Neural cell (in vitro differentiated cells): ENCODE results near the gene GAA. TPM values are rescaled to one million over a fixed set of nuclear protein-coding genes. Genes with fewer than 3 reads are reported as not detected.
A peak's percentile ranks its signal among the peaks of the same experiment; 100 is the strongest.

Experiments used
- H2AFZ ChIP-seq: fragments of 200-600, 300-800 bp; sonication (generic), shearing (Covaris generic); 2 replicates; pipeline ENCODE4 v1.6.0; 2014; ENCODE audit warnings: low read depth, mild to moderate bottlenecking, antibody characterized with exemption, low read length, moderate library complexity
- H3F3A ChIP-seq: fragments of 200-600 bp; shearing (Covaris generic); 2 replicates; pipeline ENCODE4 v1.6.1; 2016; ENCODE audit warnings: mild to moderate bottlenecking, moderate library complexity, mixed read lengths, antibody characterized with exemption, low read length; ENCODE audit not compliant: insufficient read depth, poor library complexity, severe bottlenecking
- H3K27ac ChIP-seq: fragments of 200-600, 300-800 bp; sonication (generic), shearing (Covaris generic); 2 replicates; pipeline ENCODE4 v1.5.1; 2014; ENCODE audit warnings: mild to moderate bottlenecking, low read length, moderate library complexity
- H3K27me3 ChIP-seq: fragments of 300-800, 200-600 bp; sonication (generic), shearing (Covaris generic); 2 replicates; pipeline ENCODE4 v1.6.0; 2014; ENCODE audit warnings: mild to moderate bottlenecking, low read depth, low read length, moderate library complexity; ENCODE audit not compliant: insufficient read depth
- H3K36me3 ChIP-seq: fragments of 300-800, 200-600 bp; sonication (generic), shearing (Covaris generic); 2 replicates; pipeline ENCODE4 v1.5.1; 2014; ENCODE audit warnings: mild to moderate bottlenecking, antibody characterized with exemption, low read length, moderate library complexity; ENCODE audit not compliant: insufficient read depth
- H3K4me2 ChIP-seq: fragments of 300-800, 200-600 bp; sonication (generic), shearing (Covaris generic); 2 replicates; pipeline ENCODE4 v1.6.0; 2014; ENCODE audit warnings: mild to moderate bottlenecking, low read length
- H3K4me3 ChIP-seq: fragments of 300-800, 200-600 bp; sonication (generic), shearing (Covaris generic); 2 replicates; pipeline ENCODE4 v1.5.1; 2014; ENCODE audit warnings: mild to moderate bottlenecking, low read length, moderate library complexity
- H3K79me2 ChIP-seq: fragments of 200-600 bp; shearing (Covaris generic); replicated peaks from 2 replicates; pipeline ENCODE4 v1.6.0; 2014; ENCODE audit warnings: mild to moderate bottlenecking, low read length, moderate library complexity; ENCODE audit not compliant: insufficient read depth
- H3K9ac ChIP-seq: fragments of 300-800, 200-600 bp; sonication (generic), shearing (Covaris generic); 2 replicates; pipeline ENCODE4 v1.6.1; 2016; ENCODE audit warnings: mild to moderate bottlenecking, low read length, mixed read lengths
- H3K9me2 ChIP-seq: fragments of 200-600 bp; shearing (Covaris generic); 2 replicates; pipeline ENCODE4 v1.6.1; 2016; ENCODE audit warnings: mild to moderate bottlenecking, low read length, mixed read lengths; ENCODE audit not compliant: insufficient read depth
- H3K9me3 ChIP-seq: fragments of 200-600, 300-800 bp; sonication (generic), shearing (Covaris generic); 2 replicates; pipeline ENCODE4 v1.6.1; 2016; ENCODE audit warnings: mild to moderate bottlenecking, mixed run types, low read length, moderate library complexity, mixed read lengths
- H4K20me1 ChIP-seq: fragments of 200-600 bp; shearing (Covaris generic); 2 replicates; pipeline ENCODE4 v1.6.1; 2016; ENCODE audit warnings: mild to moderate bottlenecking, mixed run types; ENCODE audit not compliant: insufficient read depth
- EP300 ChIP-seq: fragments of 450-650 bp; conservative IDR thresholded peaks from 2 replicates; pipeline ENCODE4 v1.6.1; 2014; ENCODE audit warnings: antibody characterized with exemption, mild to moderate bottlenecking, moderate library complexity; ENCODE audit not compliant: poor library complexity, severe bottlenecking
- MXI1 ChIP-seq: fragments of 450-650 bp; conservative IDR thresholded peaks from 2 replicates; pipeline ENCODE4 v1.6.1; 2014; ENCODE audit warnings: antibody characterized with exemption, mild to moderate bottlenecking; ENCODE audit not compliant: poor library complexity, severe bottlenecking
- POLR2AphosphoS5 ChIP-seq: IDR thresholded peaks from 2 replicates; pipeline ENCODE4 v1.6.1; 2012
- RAD21 ChIP-seq: fragments of 450-650 bp; conservative IDR thresholded peaks from 2 replicates; pipeline ENCODE4 v1.6.1; 2014; ENCODE audit warnings: antibody characterized with exemption, mild to moderate bottlenecking, moderate library complexity
- REST ChIP-seq: IDR thresholded peaks from 2 replicates; pipeline ENCODE4 v1.6.1; 2012; ENCODE audit warnings: borderline replicate concordance
- SMC3 ChIP-seq: fragments of 450-650 bp; conservative IDR thresholded peaks from 2 replicates; pipeline ENCODE4 v1.6.1; 2014; ENCODE audit warnings: antibody characterized with exemption, mild to moderate bottlenecking, moderate library complexity; ENCODE audit not compliant: poor library complexity
- TAF1 ChIP-seq: IDR thresholded peaks from 2 replicates; pipeline ENCODE4 v1.6.1; 2012; ENCODE audit warnings: low read depth
- polyA plus RNA-seq: library from polyadenylated mRNA; depleted of rRNA; stranded (reverse); fragments of >200 nt; gene quantifications from 2 replicates; pipeline ENCODE4 v1.2.3, GENCODE V29; 2014
- TF ChIP-seq, protein P1 (sequence below): fragments of 450-650 bp; IDR thresholded peaks from 2 replicates; pipeline ENCODE4 v1.5.1; 2014; ENCODE audit warnings: antibody characterized with exemption, mild to moderate bottlenecking, moderate library complexity; ENCODE audit not compliant: poor library complexity, severe bottlenecking

GAA gene
- polyA plus RNA-seq, 1 donor from 2014 or later: 58.9 TPM

GRCh38 chr17:80147035-80147822 is 45.8 kb downstream of the GAA start, which contains the start of gene EIF4A3:
Gene EIF4A3, minus strand, starts transcription at chr17:80147128. Its CDS starts 167 bp downstream, at chr17:80146961.
- H3K4me2 ChIP-seq: peak within 1 kb of the TSS; percentile 90
- H3K27ac ChIP-seq: peak within 1 kb of the TSS; percentile 72
- no peaks in the 10 kb centered on the region for H3K9me2 ChIP-seq
- H3K27me3 ChIP-seq: no peaks in the 10 kb centered on the region
- H3K36me3 ChIP-seq: no peaks in the 10 kb centered on the region
- H3K79me2 ChIP-seq: peaks cover 40% of the 10 kb centered on the region
- peak within 1 kb of the TSS; percentile 85 for H3K9ac ChIP-seq
- H3F3A ChIP-seq: no peaks in the 10 kb centered on the region
- TF ChIP-seq RAD21: no peak
- TF ChIP-seq, protein P1, sequence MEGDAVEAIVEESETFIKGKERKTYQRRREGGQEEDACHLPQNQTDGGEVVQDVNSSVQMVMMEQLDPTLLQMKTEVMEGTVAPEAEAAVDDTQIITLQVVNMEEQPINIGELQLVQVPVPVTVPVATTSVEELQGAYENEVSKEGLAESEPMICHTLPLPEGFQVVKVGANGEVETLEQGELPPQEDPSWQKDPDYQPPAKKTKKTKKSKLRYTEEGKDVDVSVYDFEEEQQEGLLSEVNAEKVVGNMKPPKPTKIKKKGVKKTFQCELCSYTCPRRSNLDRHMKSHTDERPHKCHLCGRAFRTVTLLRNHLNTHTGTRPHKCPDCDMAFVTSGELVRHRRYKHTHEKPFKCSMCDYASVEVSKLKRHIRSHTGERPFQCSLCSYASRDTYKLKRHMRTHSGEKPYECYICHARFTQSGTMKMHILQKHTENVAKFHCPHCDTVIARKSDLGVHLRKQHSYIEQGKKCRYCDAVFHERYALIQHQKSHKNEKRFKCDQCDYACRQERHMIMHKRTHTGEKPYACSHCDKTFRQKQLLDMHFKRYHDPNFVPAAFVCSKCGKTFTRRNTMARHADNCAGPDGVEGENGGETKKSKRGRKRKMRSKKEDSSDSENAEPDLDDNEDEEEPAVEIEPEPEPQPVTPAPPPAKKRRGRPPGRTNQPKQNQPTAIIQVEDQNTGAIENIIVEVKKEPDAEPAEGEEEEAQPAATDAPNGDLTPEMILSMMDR: peak; percentile 45
- TF ChIP-seq SMC3: peak; percentile 26
- peak; percentile 11 for TF ChIP-seq TAF1
- peak; percentile 88 for TF ChIP-seq POLR2AphosphoS5
- TF ChIP-seq MXI1: peak; percentile 69
- H3K4me3 ChIP-seq: peak within 1 kb of the TSS; percentile 95
- no peaks in the 10 kb centered on the region for H3K9me3 ChIP-seq
- H4K20me1 ChIP-seq: peaks cover 3% of the 10 kb centered on the region
- peak within 1 kb of the TSS; percentile 34 for H2AFZ ChIP-seq

DNA sequence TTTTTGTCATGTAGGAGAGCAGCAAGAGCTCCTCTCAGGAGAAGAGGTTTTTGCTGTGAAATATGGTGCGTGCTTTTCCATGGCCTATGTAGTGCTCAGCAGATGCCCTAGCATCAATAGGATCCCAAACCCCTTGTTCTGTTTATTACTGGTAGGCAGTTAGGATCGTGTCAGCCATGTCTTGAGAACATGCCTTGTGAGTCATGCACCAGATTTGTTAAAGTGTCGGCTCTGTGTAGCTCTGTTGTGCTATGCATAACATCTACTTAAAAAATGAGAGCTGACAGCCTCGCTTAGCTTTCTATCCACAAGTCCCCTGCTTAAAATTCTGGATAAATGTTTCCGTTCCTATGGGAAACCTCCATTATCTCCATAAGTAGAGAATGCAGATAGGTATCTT is 50.0 kb downstream of the GAA start:
- no peak overlapping the region for H3K9ac ChIP-seq
- no peaks in the 10 kb centered on the region for H3K36me3 ChIP-seq
- H3F3A ChIP-seq: no peaks in the 10 kb centered on the region
- H3K9me2 ChIP-seq: no peaks in the 10 kb centered on the region
- H3K27ac ChIP-seq: no peak overlapping the region
- no peaks in the 10 kb centered on the region for H4K20me1 ChIP-seq
- no peak overlapping the region for H3K4me2 ChIP-seq
- no peak overlapping the region for H2AFZ ChIP-seq
- TF ChIP-seq MXI1 (no peak), POLR2AphosphoS5 (no peak), TAF1 (no peak), REST (no peak), SMC3 (no peak), RAD21 (no peak), EP300 (no peak)
- TF ChIP-seq, protein P1: no peak
- H3K79me2 ChIP-seq: peaks cover 8% of the 10 kb centered on the region
- H3K27me3 ChIP-seq: no peaks in the 10 kb centered on the region
- H3K9me3 ChIP-seq: no peaks in the 10 kb centered on the region
- H3K4me3 ChIP-seq: no peak overlapping the region
